K562 (cell line): ENCODE measurements around the gene CNFN. TPM values are rescaled to one million over a fixed set of nuclear protein-coding genes. Genes with fewer than 3 reads are reported as not detected.

Source experiments
- ATAC-seq: fragments of 200-7000 bp; cut with Tn5 transposase; 3 replicates; pipeline ENCODE4 v1.9.1; 2020; ENCODE audit warnings: moderate library complexity
- BruUV-seq: library from RNA; stranded (reverse); fragments of 400-500 nt; replicated peaks from 2 replicates; lab custom pipeline; 2021; lab: Mats Ljungman, UMichigan
- CTCF ChIA-PET: fragments of 300-600 bp; formaldehyde crosslinking; extraction: SDS; loops from one replicate; lab custom pipeline; 2021; ENCODE audit warnings: low intra/inter-chr PET ratio; lab: Yijun Ruan, JAX
- POLR2A ChIA-PET: fragments of 300-600, 350-650 bp; sonication (Branson Sonifier 250); formaldehyde crosslinking; extraction: SDS; loops from one replicate; lab custom pipeline; 2021; ENCODE audit warnings: antibody characterized with exemption, inconsistent platforms; lab: Yijun Ruan, JAX
- DNase-seq, 4 experiments: peaks; one replicate each; pipeline versions ENCODE4 v3.0.0 to v3.0.0-alpha.2; 2011 to 2018; ENCODE audit warnings: low spot score in 3 of 4, mixed read lengths in 3 of 4; ENCODE audit errors: extremely low read depth in 1 of 4
- FAIRE-seq: peaks from 2 replicates; lab custom pipeline; 2011; peaks lifted over from hg19 to GRCh38; lab: Jason Lieb, UNC
- H2AFZ ChIP-seq: 2 replicates; pipeline ENCODE4 v1.6.0; 2011; ENCODE audit warnings: low read depth, low read length, control low read depth, inconsistent platforms
- H3K27ac ChIP-seq: fragments of 200-600 bp; 3 replicates; pipeline ENCODE4 v1.8.0; 2011; ENCODE audit warnings: low read depth, mild to moderate bottlenecking, control low read depth, inconsistent platforms, low read length, moderate library complexity, mixed read lengths; ENCODE audit errors: extremely low read depth
- H3K27me3 ChIP-seq, 2 experiments: fragments of 300-600 bp in 1 of 2; 2 replicates in 1 of 2; 3 replicates in 1 of 2; pipeline versions ENCODE4 v1.6.0 to v1.8.0; 2011; ENCODE audit warnings: inconsistent platforms in 2 of 2, low read length in 2 of 2, mild to moderate bottlenecking in 1 of 2, mixed read lengths in 1 of 2, moderate library complexity in 1 of 2; ENCODE audit not compliant: control insufficient read depth in 2 of 2, insufficient read depth in 2 of 2
- H3K36me3 ChIP-seq: fragments of 300-600 bp; 3 replicates; pipeline ENCODE4 v1.8.0; 2011; ENCODE audit warnings: mild to moderate bottlenecking, low read length, inconsistent platforms; ENCODE audit not compliant: control insufficient read depth, insufficient read depth
- H3K4me1 ChIP-seq, 2 experiments: fragments of 200-600 bp in 1 of 2; replicated peaks in 1 of 2; 2 replicates in 1 of 2; 3 replicates in 1 of 2; pipeline versions ENCODE4 v1.5.1 to v1.8.0; 2011; ENCODE audit warnings: inconsistent platforms in 2 of 2, low read length in 2 of 2, mild to moderate bottlenecking in 1 of 2, mixed read lengths in 1 of 2, moderate library complexity in 1 of 2; ENCODE audit not compliant: control insufficient read depth in 2 of 2, insufficient read depth in 2 of 2
- H3K4me2 ChIP-seq: 2 replicates; pipeline ENCODE4 v1.6.1; 2011; ENCODE audit warnings: low read length, control low read depth, inconsistent platforms, mixed read lengths; ENCODE audit not compliant: insufficient read depth
- H3K4me3 ChIP-seq: fragments of 200-600 bp; sonication (generic), shearing (Covaris generic); 2 replicates; pipeline ENCODE4 v1.5.1; 2016; ENCODE audit warnings: control low read depth, inconsistent platforms
- H3K79me2 ChIP-seq: fragments of 200-600 bp; 3 replicates; pipeline ENCODE4 v1.8.0; 2011; ENCODE audit warnings: low read length, inconsistent platforms; ENCODE audit not compliant: control insufficient read depth, insufficient read depth
- H3K9ac ChIP-seq, 2 experiments: 2 replicates each; pipeline versions ENCODE4 v1.6.0 to v1.6.1; 2011; ENCODE audit warnings: low read depth in 2 of 2, low read length in 2 of 2, control low read depth in 1 of 2, inconsistent platforms in 1 of 2, mild to moderate bottlenecking in 1 of 2, mixed read lengths in 1 of 2; ENCODE audit not compliant: insufficient read depth in 1 of 2
- H3K9me1 ChIP-seq: one replicate; pipeline ENCODE4 v1.6.0; 2011; ENCODE audit warnings: inconsistent platforms, mild to moderate bottlenecking, low read length, moderate library complexity; ENCODE audit not compliant: control insufficient read depth, insufficient read depth
- H3K9me3 ChIP-seq: replicated peaks from 2 replicates; pipeline ENCODE4 v1.5.1; 2011; ENCODE audit warnings: low read depth, low read length, inconsistent platforms; ENCODE audit not compliant: control insufficient read depth, insufficient read depth
- H4K20me1 ChIP-seq: replicated peaks from 2 replicates; pipeline ENCODE4 v1.6.1; 2011; ENCODE audit warnings: low read length, inconsistent platforms, mixed read lengths; ENCODE audit not compliant: control insufficient read depth, insufficient read depth
- ATF7 ChIP-seq: fragments of 450-650 bp; IDR thresholded peaks from 2 replicates; pipeline ENCODE4 v1.7.1; 2014; ENCODE audit warnings: mild to moderate bottlenecking, moderate library complexity
- CBFB ChIP-seq: sonication (generic); formaldehyde crosslinking; IDR thresholded peaks from 2 replicates; pipeline ENCODE4 v1.4.0; 2020; ENCODE audit warnings: mild to moderate bottlenecking, missing genetic modification reagents
- ZNF143 ChIP-seq: sonication (generic); formaldehyde crosslinking; IDR thresholded peaks from 2 replicates; pipeline ENCODE4 v1.9.0; 2022; ENCODE audit warnings: mild to moderate bottlenecking, missing genetic modification reagents
- ZNF311 ChIP-seq: fragments of 250-450 bp; sonication (Bioruptor Pico); IDR thresholded peaks from 2 replicates; pipeline ENCODE4 v1.4.0; 2020; ENCODE audit warnings: mild to moderate bottlenecking, moderate library complexity
- ZNF436 ChIP-seq: fragments of 250-450, 450-650 bp; sonication (Bioruptor Pico); formaldehyde crosslinking; IDR thresholded peaks from 2 replicates; pipeline ENCODE4 v1.7.0; 2020; ENCODE audit warnings: mild to moderate bottlenecking
- WGBS: fragments of 100-300 bp; shearing (Covaris generic); methylation state at CpG from one replicate; pipeline ENCODE4 v1.1.6; 2016; ENCODE audit warnings: low coverage, mixed read lengths; ENCODE audit not compliant: insufficient coverage; ENCODE audit errors: missing lambda C conversion rate; 5-methylcytosine and 5-hydroxymethylcytosine counted together
- in situ Hi-C: fragments of 300-500 bp; cut with MboI; formaldehyde crosslinking; loops from 4 replicates; pipeline ENCODE4 v1.15.0; 2018; ENCODE audit warnings: inconsistent platforms, mixed read lengths
- intact Hi-C: fragments of 100-400 bp; cut with micrococcal nuclease; formaldehyde crosslinking; loops from 2 replicates; pipeline ENCODE4 v1.14.2; 2022
- polyA plus RNA-seq, 8 experiments: library from polyadenylated mRNA; depleted of rRNA in 4 of 8; stranded (reverse) in 5 of 8; unstranded in 3 of 8; fragments of >200 nt; fragmentation: Nextera tagmentation in 2 of 8; fragmentation: Illumina TruSeq in 1 of 8; extraction: Ambion mirVana in 2 of 8; extraction: Trizol in 1 of 8; gene quantifications; 2 replicates each; pipeline versions ENCODE4 v1.2.1 to v1.2.3, GENCODE V29; 2011 to 2014; ENCODE audit warnings: inconsistent platforms in 1 of 8, missing spikeins in 1 of 8
- total RNA-seq, 7 experiments: library from RNA; depleted of rRNA in 6 of 7; stranded (reverse); fragments of >200 nt in 6 of 7; fragmentation: Illumina TruSeq in 2 of 7; extraction: Trizol in 2 of 7; gene quantifications; 2 replicates each; pipeline versions ENCODE4 v1.2.1 to v1.2.3, GENCODE V29; 2011 to 2021; ENCODE audit warnings: low replicate concordance in 1 of 7
- TF ChIP-seq, protein P1 (sequence below): IDR thresholded peaks from 3 replicates; pipeline ENCODE4 v1.6.1; 2011; ENCODE audit warnings: borderline replicate concordance, mild to moderate bottlenecking, moderate library complexity; ENCODE audit not compliant: insufficient read length; ENCODE audit errors: extremely low read depth

Gene CNFN
- total and polyA plus RNA-seq, 9 of the 15 experiments (the other 6 are each of a cell fraction or from before 2014, with no cell fraction given): 0.18 to 0.52 (median 0.27) TPM; not detected in 5

DNA sequence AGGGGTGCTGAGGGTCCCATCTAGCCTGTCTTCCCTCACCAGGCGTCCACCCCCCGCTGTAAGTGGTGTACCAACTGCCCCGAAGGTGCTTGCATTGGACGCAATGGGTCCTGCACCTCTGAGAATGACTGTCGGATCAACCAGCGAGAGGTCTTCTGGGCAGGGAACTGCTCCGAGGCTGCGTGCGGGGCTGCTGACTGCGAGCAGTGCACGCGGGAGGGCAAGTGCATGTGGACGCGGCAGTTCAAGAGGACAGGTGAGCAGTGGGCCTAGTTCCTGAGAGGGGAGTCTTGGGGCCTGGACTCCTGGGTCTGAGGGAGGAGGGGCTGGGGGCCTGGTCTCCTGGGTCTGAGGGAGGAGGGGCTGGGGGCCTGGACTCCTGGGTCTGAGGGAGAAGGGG is 27.8 kb downstream of the CNFN start (continued):
- no peak for TF ChIP-seq ATF7
- TF ChIP-seq, protein P1, sequence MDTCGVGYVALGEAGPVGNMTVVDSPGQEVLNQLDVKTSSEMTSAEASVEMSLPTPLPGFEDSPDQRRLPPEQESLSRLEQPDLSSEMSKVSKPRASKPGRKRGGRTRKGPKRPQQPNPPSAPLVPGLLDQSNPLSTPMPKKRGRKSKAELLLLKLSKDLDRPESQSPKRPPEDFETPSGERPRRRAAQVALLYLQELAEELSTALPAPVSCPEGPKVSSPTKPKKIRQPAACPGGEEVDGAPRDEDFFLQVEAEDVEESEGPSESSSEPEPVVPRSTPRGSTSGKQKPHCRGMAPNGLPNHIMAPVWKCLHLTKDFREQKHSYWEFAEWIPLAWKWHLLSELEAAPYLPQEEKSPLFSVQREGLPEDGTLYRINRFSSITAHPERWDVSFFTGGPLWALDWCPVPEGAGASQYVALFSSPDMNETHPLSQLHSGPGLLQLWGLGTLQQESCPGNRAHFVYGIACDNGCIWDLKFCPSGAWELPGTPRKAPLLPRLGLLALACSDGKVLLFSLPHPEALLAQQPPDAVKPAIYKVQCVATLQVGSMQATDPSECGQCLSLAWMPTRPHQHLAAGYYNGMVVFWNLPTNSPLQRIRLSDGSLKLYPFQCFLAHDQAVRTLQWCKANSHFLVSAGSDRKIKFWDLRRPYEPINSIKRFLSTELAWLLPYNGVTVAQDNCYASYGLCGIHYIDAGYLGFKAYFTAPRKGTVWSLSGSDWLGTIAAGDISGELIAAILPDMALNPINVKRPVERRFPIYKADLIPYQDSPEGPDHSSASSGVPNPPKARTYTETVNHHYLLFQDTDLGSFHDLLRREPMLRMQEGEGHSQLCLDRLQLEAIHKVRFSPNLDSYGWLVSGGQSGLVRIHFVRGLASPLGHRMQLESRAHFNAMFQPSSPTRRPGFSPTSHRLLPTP: no peak
- TF ChIP-seq ZNF436 (CRISPR knock-in tag): no peak

- H3K79me2 ChIP-seq: no peaks in the 10 kb centered on the region
- intact Hi-C loops: no loop called here
- peaks cover 9% of the 10 kb centered on the region; the same call in 2 of the 3 replicates for H3K36me3 ChIP-seq
- no peak overlapping the region for H3K9ac ChIP-seq
- no peak for TF ChIP-seq CBFB
- TF ChIP-seq ZNF143 (CRISPR knock-in tag): no peak
- no peak for TF ChIP-seq ZNF311 (CRISPR knock-in tag)
- ATAC-seq (no peak), DNase-seq (no peak), FAIRE-seq (no peak)
- POLR2A ChIA-PET: interaction anchor here (1.2 kb wide), 1 partner anchor 17 kb away, joined by 6 read pairs; no protein-coding TSS in a partner anchor
- CTCF ChIA-PET: no interaction called here
- no peaks in the 10 kb centered on the region for H3K9me1 ChIP-seq
- no peak overlapping the region for H3K27ac ChIP-seq
- BruUV-seq: no TSS peak
- no peak overlapping the region for H2AFZ ChIP-seq
- 41% methylated on average over 3 of the region's 7 CpGs for WGBS
- peaks cover 2% of the 10 kb centered on the region; the same call in 1 of the 2 replicates for H3K9me3 ChIP-seq
- H3K4me1 ChIP-seq: peaks cover 0 to 21% of the 10 kb centered on the region in 2 experiments; a peak in 2 of 5 replicates
- H3K4me3 ChIP-seq: no peak overlapping the region
- in situ Hi-C loops: no loop called here
- no peaks in the 10 kb centered on the region for H3K27me3 ChIP-seq
- H3K4me2 ChIP-seq: no peak overlapping the region
- no peaks in the 10 kb centered on the region for H4K20me1 ChIP-seq
These were observed 28.6 kb downstream of the CNFN start for GRCh38 chr19:42361545-42361910.
